OCI-LY7 (cell line): Measurements from ENCODE around the gene SELPLG.

ENCODE experiments used
- CTCF ChIP-seq: fragments of 200-600 bp; sonication (generic); conservative IDR thresholded peaks from 2 replicates; pipeline ENCODE4 v1.5.1; 2014; ENCODE audit warnings: mild to moderate bottlenecking, antibody characterized with exemption, low read length, moderate library complexity, mixed read lengths
- EZH2phosphoT487 ChIP-seq: fragments of 200-600 bp; sonication (generic); IDR thresholded peaks from 2 replicates; pipeline ENCODE4 v1.6.1; 2018; ENCODE audit warnings: low read depth, borderline replicate concordance, mild to moderate bottlenecking, mixed run types, antibody characterized with exemption, low read length, moderate library complexity, mixed read lengths

- no peak for TF ChIP-seq CTCF
- TF ChIP-seq EZH2phosphoT487, result no peak
Observed at GRCh38 chr12:108596854-108597558, 36.7 kb downstream of the SELPLG start.
